CD4-positive, alpha-beta T cell treated with Interferon gamma for 1 hour (primary cell): Measurements from ENCODE around the gene AGT.
"Not testable (repeated sequence)": the region's sequence is repeated elsewhere in the genome, so short reads cannot be mapped to it uniquely, and the experiment has no call there.

Experiments used
- DNase-seq: peaks from one replicate; pipeline ENCODE4 v3.0.0-alpha.2; 2020

Gene AGT

DNA sequence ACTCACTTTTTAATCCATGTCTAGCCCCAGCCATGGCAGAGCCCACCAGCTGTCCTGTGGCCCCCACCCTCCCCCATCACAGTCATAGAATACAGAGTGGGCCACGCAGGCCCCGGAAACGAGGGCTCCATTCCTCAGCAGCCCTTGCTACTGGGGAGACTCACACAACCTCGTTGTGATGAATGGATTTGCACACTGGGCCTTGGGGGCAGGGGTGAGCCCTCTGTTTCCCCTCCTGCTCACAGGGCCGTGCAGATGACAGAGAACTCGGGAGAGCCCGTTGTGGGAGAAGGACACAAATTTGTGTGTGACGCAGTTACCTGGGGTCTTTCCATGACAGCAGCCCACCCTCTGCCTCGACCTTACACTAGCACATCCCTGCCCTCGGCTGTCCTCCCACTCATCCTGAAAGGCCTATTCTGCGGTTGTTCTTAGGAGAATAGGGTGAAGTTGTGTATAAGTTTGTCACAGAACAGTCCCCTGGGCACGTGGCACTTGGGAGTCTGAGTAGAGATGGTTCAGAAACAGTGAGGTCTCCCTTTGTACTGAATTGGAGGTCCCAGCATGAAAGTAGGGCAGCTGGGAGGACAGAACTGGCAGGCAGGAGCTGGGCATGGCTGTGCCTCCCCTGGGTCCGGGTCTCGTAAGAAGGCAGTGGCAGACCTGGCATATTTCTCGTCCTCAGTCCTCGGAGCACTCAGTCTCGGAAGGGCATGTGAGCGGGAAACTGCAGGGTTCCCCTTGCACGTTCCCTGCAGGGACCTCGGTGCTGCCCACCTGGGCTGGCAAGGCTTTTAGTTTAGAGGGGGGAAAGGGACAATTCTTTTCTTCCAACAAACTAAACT lies 6.8 kb downstream of the AGT start:
- no peak for DNase-seq

DNA sequence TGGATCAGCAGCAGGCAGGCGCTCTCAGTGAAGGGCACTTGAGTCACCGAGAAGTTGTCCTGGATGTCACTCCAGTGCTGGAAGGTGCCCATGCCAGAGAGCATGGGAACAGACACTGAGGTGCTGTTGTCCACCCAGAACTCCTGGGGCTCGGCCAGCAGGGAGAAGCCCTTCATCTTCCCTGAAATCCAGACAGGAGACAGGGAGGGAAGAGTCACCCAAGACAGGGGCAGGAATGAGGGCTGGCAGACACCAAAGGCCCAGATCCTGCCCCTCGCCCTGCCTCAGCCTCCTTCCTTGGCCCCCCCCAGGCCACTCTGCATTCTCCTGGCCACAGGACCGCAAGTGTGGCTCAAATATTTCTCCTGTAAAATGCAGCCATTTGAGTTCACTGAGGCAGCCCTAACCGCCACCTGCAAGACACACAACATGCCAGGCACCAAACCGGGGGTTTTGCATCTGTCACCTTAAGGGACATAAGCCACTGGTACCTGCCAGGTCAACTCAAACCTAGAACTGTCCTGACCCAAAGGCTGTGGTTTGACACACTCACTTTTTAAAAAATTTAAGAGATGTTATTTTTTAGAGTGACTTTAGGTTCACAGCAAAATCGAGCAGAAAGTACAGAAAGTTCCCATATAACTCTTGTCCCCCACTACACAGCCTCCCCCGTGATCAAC lies 7.8 kb downstream of the AGT start:
- no peak for DNase-seq

- no peak for DNase-seq
Observed at GRCh38 chr1:230705289-230706019, 8.5 kb downstream of the AGT start.

DNA sequence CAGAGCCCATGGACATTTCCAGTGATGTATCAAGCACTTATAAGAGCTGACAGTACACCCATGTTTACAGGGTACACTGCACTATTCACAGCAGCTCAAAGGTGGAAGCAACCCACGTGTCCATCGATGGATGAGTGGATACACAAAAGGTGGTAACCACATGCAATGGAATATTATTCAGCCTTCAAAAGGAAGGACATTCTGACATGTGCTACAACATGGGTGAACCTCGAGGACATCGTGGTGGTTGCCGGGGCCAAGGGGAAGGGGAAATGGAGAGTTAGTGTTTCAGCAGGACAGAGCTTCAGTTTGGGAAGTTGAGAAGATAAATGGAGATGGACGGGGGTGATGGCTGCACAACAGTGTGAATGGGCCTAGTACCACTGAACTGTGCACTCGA lies 9.1 kb downstream of the AGT start:
- DNase-seq = no peak

DNA sequence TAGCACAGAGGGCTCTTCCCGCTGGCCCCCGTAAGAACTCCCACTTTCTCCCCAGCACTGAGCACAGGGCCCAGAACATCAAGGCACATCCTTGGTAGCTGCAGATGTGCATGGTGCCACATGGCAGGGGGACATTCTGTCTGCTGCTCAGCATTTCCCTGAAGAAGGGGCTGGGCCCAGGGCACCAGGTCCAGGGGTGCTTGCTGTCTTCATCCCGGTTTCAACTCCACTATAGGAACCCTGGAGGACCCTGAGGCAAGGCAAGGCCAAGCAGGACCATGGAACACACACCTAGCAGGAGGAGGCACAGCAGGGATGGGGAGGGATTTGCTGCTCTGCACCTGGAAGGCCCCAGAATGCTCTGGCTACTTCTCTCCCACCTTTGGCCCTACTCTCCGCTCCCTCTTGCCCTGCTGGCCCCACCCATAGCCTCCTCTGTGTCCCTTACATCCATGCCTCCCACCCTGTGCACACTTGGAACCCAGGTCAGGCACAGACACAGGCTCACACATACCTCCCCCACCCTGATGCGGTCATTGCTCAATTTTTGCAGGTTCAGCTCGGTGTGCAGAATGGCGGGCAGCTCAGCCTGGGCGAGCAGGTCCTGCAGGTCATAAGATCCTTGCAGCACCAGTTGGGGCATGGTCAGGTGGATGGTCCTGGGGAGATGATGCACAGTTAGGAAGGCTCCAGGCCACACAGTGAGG lies 10.1 kb downstream of the AGT start:
- DNase-seq = no peak

DNA sequence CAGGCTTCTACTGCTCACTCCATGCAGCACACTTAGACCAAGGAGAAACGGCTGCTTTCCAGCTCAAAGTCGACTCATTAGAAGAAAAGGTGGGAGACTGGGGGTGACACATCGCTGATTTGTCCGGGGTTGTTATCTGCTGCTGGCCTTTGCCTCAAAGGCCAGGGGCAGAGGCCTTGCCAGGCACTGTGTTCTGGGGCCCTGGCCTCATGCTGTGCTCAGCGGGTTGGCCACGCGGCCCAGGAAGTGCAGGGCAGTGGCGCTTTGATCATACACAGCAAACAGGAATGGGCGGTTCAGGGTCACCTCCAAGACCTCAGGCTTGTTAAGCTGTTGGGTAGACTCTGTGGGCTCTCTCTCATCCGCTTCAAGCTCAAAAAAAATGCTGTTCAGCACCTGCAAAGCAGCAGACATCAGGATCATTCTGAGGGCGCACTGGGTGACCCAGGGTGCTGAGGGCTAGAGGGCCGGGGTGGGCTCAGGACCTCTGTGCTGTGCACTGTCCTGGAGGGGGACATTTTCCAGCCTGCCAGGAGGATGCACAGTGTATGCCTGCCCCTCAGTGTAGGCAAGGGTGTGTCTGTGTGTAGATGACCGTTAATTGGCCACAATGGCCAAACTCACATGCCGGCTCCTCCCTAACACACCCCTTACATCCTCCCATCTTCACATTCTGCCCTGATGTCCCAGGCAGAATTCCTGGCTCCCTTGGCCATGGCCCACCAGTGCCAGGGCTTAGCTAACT lies 10.8 kb downstream of the AGT start:
- no peak for DNase-seq

DNA sequence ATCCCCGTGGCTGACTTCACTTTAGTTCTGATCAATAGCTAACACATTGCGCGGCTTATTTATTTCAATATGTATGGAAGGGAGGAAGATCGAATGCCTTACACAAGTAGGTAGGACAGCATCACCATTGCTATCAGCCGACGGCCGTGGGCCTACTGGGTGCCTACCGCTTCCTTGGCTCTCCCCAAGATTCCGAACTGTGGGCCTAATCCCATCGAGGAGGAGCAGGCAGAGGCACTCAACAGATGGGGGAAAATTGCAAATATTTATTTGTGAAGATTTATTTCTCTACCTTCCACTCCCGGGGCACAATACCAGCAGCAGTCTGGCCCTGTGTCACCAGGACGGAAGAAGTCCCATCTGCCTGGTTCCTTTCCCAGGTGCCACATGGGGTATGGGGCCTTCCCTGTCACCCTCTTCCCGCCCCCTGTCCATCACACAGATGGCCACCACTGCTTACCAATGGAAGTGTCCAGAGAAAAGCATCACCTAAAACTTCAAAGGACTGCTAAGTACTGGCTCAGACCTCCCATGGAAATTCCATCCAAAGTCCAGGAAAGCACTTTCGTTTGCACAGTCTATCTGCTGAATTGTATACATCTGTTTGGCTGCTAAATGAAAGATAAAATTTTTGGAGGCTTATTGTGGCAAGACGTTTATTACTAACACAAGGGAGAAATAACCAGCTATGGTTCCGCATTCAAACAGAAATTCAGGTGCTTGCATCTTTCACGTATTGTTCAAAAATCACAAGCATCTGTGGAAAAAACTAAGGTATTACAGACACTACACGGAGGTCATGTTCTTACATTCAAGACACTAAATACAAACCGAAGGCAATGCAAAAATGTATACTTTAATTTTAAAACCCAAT lies 11.8 kb downstream of the AGT start:
- DNase-seq = no peak

- DNase-seq = no peak
Observed at GRCh38 chr1:230701434-230701833, 12.5 kb downstream of the AGT start.

GRCh38 chr1:230700132-230700531 lies 13.8 kb downstream of the AGT start:
- no peak for DNase-seq

- no peak for DNase-seq
Observed at GRCh38 chr1:230699716-230700115, 14.2 kb downstream of the AGT start.

DNA sequence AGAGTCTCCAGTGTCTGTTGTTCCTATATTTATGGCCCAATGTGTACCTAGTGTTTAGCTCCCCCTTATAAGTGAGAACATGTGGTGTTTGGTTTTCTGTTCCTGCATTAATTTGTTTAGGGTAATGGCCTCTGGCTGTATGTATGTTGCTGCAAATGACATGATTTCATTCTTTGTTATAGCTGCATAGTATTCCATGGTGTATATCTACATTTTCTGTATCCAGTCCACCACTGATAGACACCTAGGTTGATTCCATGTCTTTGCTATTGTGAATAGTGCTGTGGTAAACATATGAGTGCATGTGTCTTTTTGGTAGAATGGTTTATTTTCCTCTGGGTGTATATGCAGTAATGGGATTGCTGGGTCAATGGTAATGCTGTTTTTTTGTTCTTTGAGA lies 15.0 kb downstream of the AGT start:
- not testable (repeated sequence) for DNase-seq

- no peak for DNase-seq
Observed at GRCh38 chr1:230698130-230698529, 15.8 kb downstream of the AGT start.

DNA sequence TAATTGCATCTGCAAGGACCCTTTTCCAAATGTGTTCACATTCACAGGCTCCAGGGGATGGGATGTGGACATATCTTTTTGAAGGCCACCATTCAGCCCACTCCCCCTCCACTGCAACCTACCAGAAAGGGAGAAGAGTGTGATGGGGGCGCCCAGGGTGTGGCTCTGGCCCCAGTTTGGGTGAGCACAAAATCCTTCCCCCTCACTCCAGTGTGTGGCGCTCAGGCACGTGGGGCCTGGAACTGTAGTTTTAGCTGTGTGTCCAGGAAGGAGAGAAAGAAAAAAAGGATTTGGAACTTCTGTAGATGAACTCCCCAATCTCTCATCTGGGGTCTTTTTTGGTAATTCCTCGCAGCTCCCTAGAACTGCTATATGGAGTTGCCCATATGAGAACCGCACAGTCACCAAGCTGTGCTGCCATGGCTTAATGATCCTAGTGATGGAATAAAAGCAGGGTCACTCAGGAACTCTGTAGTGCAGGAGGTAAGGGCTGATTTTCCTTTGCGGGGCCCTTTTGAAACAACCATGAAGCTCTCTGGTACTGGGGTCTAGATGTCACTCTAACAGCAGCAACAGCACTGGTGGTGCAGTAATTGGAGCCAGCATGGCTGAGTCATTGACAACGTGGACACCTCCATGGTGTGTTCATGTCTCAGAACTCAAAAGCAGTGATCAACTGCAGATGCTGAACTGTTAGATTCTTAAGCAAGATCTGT lies 17.0 kb downstream of the AGT start:
- DNase-seq = no peak

- DNase-seq = no peak
Observed at GRCh38 chr1:230696218-230696617, 17.7 kb downstream of the AGT start.

DNA sequence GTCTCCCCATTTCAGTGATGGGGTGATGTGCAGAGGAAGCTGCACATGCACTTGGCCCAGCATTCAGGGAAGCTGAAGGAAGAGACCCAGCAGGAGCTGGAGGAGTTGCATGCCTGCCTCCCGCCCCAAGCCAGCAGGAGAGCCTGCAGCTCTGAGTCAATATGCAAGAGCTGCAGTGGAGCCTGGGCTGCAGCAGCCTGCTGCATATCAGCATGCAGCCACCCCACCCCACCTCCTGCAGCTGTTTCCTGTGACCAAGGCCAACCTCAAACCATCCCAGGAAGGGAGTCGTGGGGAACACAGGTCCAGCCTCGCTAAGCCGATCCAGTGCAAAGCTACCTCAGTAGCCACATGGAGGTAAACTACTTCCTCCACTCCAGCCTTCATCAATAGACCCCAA lies 18.9 kb downstream of the AGT start:
- no peak for DNase-seq

GRCh38 chr1:230694464-230694863 lies 19.5 kb downstream of the AGT start:
- DNase-seq = no peak

DNA sequence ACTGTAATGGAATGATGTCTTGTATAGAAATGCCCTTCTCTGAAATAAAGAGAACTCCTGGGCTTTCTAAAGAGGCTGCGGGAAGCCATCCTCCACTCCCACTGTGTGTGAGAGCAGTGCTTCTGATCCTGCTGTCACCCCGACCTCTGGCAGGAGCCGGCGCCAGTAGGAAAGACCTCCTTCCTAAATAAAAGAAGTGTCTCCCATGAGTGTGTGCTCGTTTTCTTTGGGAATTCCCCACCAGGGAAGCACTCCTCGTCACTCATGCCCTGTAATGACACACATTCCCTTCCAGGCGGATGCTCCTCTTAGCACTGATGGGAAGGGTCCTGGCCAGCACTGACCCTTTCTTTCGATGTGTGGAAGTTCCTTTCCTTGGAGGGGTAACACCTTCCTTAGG lies 20.1 kb downstream of the AGT start:
- no peak for DNase-seq

DNA sequence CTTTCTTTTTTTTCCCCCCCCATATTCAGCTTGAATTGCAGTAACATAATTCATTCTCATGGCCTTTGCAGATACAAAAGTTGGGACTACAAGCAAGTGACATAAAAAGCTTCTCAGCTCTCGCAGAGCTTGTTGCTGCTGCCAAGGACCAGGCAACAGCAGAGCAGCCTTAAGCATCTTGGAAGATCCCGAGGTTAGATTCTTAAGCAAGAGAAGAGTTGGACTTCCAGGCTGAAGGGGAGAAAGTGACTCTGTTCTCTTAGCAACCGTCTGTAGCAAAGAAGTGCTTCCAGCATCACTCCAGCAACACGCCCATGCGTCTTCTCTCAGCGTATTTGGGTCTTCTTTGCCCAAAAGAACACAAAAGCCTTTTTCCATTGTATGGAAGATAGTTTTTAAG lies 20.7 kb downstream of the AGT start:
- no peak for DNase-seq

GRCh38 chr1:230691615-230692014 lies 22.3 kb downstream of the AGT start:
- DNase-seq = no peak

GRCh38 chr1:230690101-230690500 lies 23.8 kb downstream of the AGT start:
- DNase-seq = no peak

DNA sequence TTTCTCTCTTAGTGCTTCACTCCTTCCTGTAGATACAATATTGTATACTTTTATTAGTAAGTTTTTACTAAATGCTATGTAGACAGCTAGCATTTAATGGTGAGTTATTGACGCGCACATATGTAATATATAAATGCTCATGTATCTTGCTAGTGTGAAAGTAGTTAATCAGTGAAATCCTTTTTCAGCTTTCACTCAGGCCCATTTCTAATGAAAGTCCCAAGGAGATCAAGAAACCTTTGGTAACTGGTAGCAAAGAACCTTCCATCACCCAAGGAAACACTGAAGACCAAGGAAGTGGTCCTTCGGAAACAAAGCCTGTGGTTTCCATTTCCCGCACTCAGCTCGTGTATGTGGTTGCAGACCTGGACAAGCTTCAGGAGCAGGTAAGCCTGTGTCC lies 27.2 kb downstream of the AGT start:
- DNase-seq = no peak
